HG03060 (cell line): ENCODE data around the gene RARG.
"Not testable (repeated sequence)": the region's sequence is repeated elsewhere in the genome, so short reads cannot be mapped to it uniquely, and the experiment has no call there.

ENCODE experiments used
- ATAC-seq: cut with Tn5 transposase; IDR thresholded peaks from one replicate; pipeline ENCODE4 v1.9.1; 2021; ENCODE audit warnings: low read depth, moderate number of reproducible peaks; ENCODE audit not compliant: unreplicated experiment

Gene RARG

DNA sequence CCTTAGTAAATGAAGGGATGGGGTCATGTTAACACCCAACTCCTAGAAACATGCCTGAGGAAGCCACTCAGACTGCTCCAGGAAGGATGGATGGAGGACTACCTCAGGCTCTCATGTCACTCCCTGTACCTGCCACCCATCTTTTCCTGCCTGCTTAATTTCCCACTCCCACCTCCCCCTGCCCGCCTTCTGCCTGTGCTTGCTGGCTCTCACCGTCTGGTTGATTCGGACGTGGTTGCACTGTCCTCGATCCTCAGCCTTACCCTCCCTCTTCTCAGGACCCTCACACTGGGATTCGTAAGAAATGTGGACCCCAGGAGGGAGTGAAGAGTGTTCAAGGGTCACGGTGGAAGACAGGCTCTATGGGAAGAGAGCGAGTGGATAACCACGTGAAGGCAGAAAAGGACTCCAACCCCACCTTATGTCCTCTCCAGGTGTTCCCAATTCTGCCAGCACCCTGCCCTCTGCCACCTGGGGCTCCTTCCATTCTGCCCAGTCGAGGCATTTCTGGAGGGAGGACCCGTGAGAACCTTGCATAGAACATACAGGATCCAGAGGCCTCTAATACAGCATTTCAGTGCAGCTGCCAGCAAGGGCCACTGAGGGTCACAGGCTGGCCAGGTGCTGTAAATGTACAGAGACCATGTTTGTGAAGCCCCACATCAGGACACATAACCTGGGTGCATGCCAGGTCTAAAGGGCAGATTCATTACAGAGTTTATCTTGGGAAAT is 37.9 kb downstream of the RARG start:
- ATAC-seq = no peak

GRCh38 chr12:53193040-53193439 is 39.0 kb downstream of the RARG start:
- no peak for ATAC-seq

GRCh38 chr12:53192531-53193021 is 39.4 kb downstream of the RARG start:
- no peak for ATAC-seq

DNA sequence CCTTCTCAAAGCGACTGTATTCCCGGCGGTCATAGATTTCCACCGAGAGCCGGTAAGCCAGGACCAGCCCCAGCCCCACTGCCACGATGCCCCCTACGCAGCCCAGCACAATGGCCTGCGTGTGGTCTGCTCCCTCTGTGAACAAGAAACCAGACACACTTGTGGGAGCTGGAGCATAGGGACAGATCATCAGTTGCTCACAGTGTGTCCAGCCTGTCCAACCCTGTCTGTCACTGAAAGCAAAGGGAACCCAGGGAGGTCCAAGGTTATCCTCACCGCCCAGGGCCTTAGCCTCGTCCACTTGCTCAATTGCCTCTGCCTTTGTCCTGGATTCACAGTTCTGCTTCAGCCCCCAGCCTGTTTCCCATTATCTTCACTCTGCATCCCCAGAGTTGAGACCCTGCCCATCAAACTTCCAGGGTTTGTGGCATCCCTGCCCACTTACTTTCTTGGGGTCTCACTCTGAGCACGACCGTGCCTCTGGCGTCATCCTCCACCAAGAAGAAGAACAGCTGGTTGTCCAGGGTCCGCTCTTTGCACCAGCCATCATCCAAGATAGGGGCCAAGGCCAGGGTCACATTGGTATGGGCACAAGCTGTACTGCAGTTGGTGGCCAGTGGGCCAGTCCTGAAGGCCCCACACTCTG is 40.0 kb downstream of the RARG start:
- ATAC-seq = no peak

DNA sequence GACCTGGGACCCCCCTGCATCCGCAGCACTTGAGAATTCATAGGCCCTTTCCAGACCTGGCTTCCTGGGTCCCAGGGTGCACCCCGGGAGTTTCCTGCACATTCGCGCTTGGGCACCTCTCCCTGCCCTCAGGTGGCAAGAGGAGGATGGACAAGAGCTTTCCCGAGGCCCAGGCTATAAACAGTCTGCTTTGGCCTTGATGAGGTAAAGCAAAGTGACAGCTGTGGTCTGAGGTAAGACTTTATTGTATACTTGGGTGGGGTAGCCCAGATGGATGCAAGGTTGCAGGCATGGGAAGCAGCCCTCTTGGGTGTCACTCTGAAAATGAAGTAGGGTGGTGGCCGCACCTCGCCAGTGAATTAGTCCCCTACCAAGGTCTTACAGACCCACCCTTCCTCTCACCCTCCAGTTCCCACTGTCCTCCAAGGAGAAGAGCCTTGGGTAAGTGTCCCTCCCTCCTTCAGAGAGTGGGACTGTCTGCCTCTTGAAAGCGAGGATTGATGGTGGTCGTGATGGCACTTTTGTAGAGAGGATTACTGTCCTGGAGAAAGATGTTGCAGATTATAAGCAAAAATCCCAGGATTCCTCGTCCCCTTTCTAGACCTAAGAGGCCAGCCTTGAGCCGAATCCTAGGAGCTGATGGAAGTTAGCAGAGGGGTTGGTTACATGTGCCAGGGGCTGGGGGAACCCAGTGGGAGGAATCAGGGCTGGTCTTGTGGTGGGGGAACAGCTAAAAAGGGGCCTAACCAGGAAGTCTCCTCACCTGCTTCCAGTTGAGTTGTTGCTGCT is 40.7 kb downstream of the RARG start:
- ATAC-seq = no peak

DNA sequence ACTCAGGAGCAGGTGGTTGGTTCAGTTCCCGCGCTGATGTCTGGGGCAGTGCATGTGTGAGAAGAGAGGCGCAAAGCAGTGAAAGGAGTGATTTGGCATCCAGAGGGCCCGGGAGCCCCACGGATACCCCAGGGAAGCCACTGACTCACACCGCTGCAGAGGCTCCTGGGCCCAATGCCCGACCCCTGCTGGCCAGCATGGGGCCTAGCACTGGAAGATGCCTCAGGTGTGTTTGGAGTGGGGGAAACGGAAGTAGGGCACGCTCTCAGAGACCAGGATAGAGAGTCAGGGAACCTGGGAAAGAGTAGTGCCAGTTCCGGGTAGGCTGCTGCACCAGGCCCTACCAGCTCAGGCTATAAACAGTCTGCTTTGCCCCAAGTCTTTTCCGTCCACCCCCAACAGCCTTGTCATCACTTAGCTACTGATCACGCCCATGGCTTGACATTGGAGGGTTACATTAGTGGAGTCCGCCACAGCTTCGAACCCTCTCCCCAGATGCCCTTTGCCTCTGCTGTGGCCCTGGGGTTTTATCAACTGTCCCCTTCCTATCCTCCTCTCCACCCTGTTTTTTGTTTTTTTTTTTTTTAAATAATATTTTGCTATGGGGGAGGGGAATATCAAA is 41.8 kb downstream of the RARG start:
- ATAC-seq = no peak

DNA sequence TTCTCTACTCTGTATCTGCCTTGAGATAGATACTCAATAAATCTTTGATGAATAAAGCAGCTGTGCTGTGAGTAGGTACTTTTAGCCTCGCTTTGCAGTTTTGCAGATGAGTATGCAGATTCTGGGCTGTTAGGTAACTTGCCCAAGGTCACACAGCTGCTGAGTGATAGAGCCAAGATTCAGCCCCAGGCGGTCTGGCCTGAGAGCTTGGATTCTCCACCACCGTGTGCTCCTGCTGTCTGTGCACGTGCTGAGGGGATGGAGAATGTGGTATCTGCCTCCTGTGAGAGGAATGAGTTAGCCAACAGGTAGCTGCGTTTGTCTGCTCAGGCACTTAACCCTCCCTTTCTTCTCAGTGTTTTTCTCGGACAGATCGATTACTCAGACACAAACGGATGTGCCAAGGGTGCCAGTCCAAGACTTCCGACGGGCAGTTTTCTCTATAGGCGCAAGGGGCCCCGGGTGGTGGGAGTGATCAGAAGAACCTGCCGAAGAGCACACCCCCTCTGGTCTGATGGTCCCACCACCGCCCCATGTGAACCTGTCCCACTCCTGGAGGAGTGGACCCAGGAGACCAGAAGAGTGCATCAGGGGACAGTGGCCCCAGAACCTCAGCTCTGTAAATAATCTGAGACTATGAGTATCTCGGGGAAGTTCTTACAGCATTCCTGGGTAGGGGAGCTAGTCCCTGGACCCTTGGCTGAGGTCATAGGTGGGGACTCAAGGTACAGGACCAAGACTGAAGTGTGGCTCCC is 44.7 kb downstream of the RARG start:
- no peak for ATAC-seq

DNA sequence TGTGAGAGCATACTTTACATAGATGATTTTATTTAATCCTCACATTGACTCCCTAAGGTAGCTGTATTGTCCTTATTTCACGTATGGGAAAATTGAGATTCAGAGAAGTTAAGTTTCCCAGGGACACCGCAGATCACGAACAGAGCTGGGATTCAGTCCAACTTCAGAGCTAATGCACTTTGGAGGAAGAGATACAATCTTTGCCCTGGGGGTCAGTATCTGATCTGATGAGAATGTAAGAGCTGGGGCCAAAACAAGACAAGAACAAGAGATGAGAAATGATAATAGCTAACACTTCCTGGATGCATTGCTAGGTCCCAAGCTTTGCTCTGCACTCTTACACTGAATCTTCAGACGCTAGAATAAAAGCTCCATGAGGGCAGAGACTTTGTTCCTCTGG is 45.3 kb downstream of the RARG start:
- no peak for ATAC-seq

DNA sequence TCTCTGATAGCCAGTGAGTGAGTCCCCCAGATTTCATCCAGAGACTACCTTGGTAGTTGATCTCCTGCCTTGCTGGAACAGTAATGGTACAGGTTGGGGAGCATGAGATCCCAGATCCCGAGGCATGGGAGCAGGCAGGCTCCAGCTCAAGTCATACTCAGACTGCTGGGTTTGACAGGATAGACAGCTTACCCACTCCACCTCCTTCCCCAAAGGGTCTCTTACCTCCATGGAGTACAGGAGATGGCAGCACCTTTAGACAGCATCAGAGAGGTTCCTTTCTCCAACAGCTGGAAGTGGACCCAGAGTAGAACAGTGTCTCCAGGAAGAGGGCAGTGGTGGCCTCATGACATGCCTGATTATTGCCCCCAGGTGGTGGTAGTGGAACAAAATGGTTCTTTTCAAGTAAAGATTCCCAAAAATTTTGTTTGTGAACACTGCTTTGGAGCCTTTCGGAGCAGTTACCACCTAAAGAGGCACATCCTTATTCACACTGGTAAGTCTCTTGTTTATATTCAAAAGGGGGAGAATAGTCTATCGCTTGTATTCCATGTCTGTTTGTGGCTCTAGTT is 46.3 kb downstream of the RARG start:
- no peak for ATAC-seq

GRCh38 chr12:53184828-53185227 is 47.2 kb downstream of the RARG start:
- ATAC-seq = no peak

- ATAC-seq = no peak
Observed at GRCh38 chr12:53182903-53183302, 49.1 kb downstream of the RARG start.

DNA sequence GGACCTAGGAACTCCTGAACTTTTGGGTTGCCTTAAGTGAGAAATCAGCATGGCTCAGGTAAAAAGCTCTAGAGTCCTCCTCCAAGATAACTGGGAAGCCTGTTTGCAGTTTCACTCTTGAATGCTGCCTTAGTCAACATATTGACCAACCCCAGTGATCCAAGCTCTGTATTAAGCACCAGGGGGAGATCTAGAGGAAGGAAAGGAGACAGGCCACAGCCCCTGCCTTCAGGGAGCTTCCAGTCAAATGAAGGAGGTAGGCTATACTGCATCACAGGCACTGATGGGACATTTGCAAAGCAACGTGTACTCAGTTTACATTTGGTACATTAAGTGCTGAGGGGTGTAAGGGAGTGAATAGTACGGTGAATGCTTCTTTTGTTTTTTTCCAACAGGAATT is 50.1 kb downstream of the RARG start:
- no peak for ATAC-seq

- ATAC-seq = peak; percentile 29
Observed at GRCh38 chr12:53180931-53181645, 50.9 kb downstream of the RARG start.

DNA sequence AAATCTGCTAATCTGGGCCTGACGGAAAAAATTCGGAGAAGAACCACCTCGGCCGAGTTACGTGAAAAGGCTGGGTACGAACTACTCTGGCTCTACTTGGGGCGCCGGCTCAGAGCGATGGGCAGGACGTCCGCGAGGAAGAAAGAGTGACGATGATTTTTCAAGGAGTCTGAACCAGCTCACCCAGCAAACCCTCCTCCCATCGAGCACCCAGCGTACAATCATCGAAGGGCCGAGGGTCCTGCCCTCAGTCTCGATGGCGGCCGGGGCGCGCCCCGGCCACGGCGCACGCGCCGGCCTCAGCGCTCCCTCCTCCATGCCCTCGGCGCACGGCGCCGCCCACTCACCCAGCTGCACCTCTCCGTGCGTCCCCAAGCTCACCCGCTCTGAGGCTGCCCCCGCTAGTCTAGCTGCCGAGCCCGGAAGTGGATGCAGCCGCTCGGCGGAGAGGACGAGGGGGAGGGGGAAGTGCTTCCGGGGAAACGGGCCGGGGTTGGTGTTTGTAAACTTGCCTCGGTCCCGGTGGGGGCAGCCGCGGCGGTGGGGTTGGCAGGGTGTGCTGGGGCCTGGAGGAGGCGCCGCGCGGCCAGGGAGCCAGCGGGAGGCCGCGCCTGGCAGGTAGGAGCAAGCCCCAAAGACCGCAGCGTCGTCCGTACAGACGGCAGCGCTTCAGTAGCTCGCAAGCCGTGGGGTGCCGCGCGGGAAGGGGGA is 51.6 kb downstream of the RARG start, which contains the start of the genes CSAD and ZNF740:
CSAD (minus strand) TSS at position 706 of the 711 bp plus-strand sequence. CDS start 7,455 bp downstream, outside the sequence.
ZNF740 (plus strand) TSS at position 503 of the 711 bp plus-strand sequence. CDS start 1,262 bp downstream, outside the sequence.
- peak; percentile 67 for ATAC-seq

DNA sequence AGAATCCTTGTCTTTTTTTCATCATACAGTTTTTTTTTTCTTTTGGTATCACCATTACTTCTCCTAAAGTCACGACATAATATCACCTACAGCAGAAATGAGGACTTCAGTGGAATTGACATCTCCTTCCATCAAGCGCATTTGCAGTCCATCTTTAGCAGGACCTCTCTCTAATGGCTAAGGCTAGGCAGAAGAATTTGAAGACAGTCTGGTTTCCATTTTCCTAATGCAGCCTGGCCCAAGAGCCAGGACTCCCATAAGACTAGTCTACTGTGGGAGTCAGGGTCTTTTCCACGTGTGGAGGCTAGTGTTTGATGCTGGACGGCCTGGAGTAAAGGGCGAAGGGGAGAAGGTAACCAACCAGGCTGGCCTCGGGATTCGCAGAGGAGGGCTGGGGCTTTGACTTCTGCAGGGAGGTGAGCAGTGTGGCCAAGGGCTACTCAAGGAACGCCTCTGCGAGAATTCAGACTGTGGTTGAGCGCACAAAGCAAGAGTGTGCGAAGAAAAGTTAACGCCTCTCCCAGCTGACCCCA is 52.3 kb downstream of the RARG start:
- ATAC-seq = peak; percentile 7

- not testable (repeated sequence) for ATAC-seq
Observed at GRCh38 chr12:53178803-53179202, 53.2 kb downstream of the RARG start.

- not testable (repeated sequence) for ATAC-seq
Observed at GRCh38 chr12:53177447-53177846, 54.6 kb downstream of the RARG start.

- ATAC-seq = no peak
Observed at GRCh38 chr12:53176750-53177149, 55.3 kb downstream of the RARG start.
